ENCODE results near the gene ZNF771. TPM values are rescaled to one million over a fixed set of nuclear protein-coding genes. Genes with fewer than 3 reads are reported as not detected.

Gene ZNF771
- total and polyA plus RNA-seq, 9 of the 15 experiments (the other 6 are each of a cell fraction or from before 2014, with no cell fraction given), result 1.5 to 12.6 (median 4.4) TPM

- TF ChIP-seq ARID1B (IDR thresholded peaks at IDR 0.05) (no peak), HBP1 (CRISPR knock-in tag; IDR thresholded peaks at IDR 0.05) (no peak), TOE1 (IDR thresholded peaks at IDR 0.05; ENCODE audit: borderline replicate concordance) (no peak), TOE1 (CRISPR knock-in tag; IDR thresholded peaks at IDR 0.05; ENCODE audit: borderline replicate concordance, low read depth) (no peak), SIRT6 (IDR thresholded peaks at IDR 0.05; ENCODE audit: low read depth, low read length) (no peak), SPI1 (IDR thresholded peaks at IDR 0.05; ENCODE audit: borderline replicate concordance, low read depth, low read length) (no peak), SLC30A9 (CRISPR knock-in tag; IDR thresholded peaks at IDR 0.05) (no peak), PHF8 (IDR thresholded peaks at IDR 0.05; ENCODE audit: borderline replicate concordance, low read length) (no peak), POLR2H (tag; IDR thresholded peaks at IDR 0.05; ENCODE audit: low read depth) (no peak), ZBTB2 (IDR thresholded peaks at IDR 0.05) (no peak)
- Histone ChIP-seq H3K79me2 (ENCODE audit: control insufficient read depth, insufficient read depth, low read length) (peaks cover 30% of the 10 kb centered on the region), H3K27ac (ENCODE audit: extremely low read depth, low read depth, low read length) (no peak overlapping the region), H3K4me2 (ENCODE audit: insufficient read depth, low read length) (no peak overlapping the region), H3K4me1 (replicated peaks in 1 of 2; ENCODE audit: control insufficient read depth in 2 of 2, insufficient read depth in 2 of 2, low read length in 2 of 2) (peaks cover under 1 to 28% of the 10 kb centered on the region in 2 experiments; a peak in 4 of 5 replicates), H3K27me3 (ENCODE audit: control insufficient read depth in 2 of 2, insufficient read depth in 2 of 2, low read length in 2 of 2) (no peaks in the 10 kb centered on the region), H2AFZ (ENCODE audit: low read depth, low read length) (no peak overlapping the region), H3K9ac (ENCODE audit: insufficient read depth in 1 of 2, low read depth in 2 of 2, low read length in 2 of 2) (no peak overlapping the region), H3K4me3 (no peak overlapping the region), H4K20me1 (replicated peaks; ENCODE audit: control insufficient read depth, insufficient read depth, low read length) (no peaks in the 10 kb centered on the region; the same call in 1 of the 2 replicates), H3K9me1 (ENCODE audit: control insufficient read depth, insufficient read depth, low read length) (no peaks in the 10 kb centered on the region), H3K9me3 (replicated peaks; ENCODE audit: control insufficient read depth, insufficient read depth, low read depth, low read length) (no peaks in the 10 kb centered on the region), H3K36me3 (ENCODE audit: control insufficient read depth, insufficient read depth, low read length) (peaks cover 83% of the 10 kb centered on the region)
- no TSS peak for BruUV-seq (replicated peaks)
- ChIA-PET POLR2A (interaction anchor here (8.2 kb wide), 1 partner anchor 8 kb away, joined by 77 read pairs; the partner anchor contains the start of gene TBC1D10B), CTCF (ENCODE audit: low intra/inter-chr PET ratio) (interaction anchor here (0.5 kb wide), 1 partner anchor 274 kb away, joined by 3 read pairs; no protein-coding TSS in a partner anchor)
- in situ Hi-C loops (cut with MboI) (loop anchor here (25.0 kb wide), 1 partner anchor 899 kb away; the partner anchor contains the start of genes BOLA2, SLX1B and SULT1A4), intact Hi-C loops (cut with micrococcal nuclease) (no loop called here)
- WGBS (ENCODE audit: insufficient coverage, low coverage, missing lambda C conversion rate), result 92% methylated on average over 6 of the region's 7 CpGs
- no peak for ATAC-seq
- FAIRE-seq, result no peak
- DNase-seq (ENCODE audit: extremely low read depth in 1 of 4, low spot score in 3 of 4), result no peak
These were observed 46.2 kb upstream of the ZNF771 start for GRCh38 chr16:30361180-30361579.

Measured in K562 (cell line).